Kidney (tissue), 14 donors: ENCODE data around the gene KCNT2. TPM values are rescaled to one million over a fixed set of nuclear protein-coding genes. Genes with fewer than 3 reads are reported as not detected.
"Not testable (repeated sequence)": the region's sequence is repeated elsewhere in the genome, so short reads cannot be mapped to it uniquely, and the experiment has no call there.

Experiments
- DNase-seq, 5 donors: peaks; one replicate each; pipeline ENCODE4 v3.0.0-alpha.2; 2013 to 2020
- FAIRE-seq: peaks from 2 replicates; lab custom pipeline; 2012; peaks lifted over from hg19 to GRCh38; lab: Jason Lieb, UNC
- H3K27ac ChIP-seq, 2 donors: one replicate each; pipeline ENCODE4 v1.7.0; 2013; ENCODE audit warnings: low read depth in 2 of 2, low read length in 2 of 2, inconsistent platforms in 1 of 2
- H3K27me3 ChIP-seq: one replicate; pipeline ENCODE4 v1.7.1; 2013; ENCODE audit warnings: low read length, inconsistent platforms; ENCODE audit not compliant: control insufficient read depth, insufficient read depth
- H3K36me3 ChIP-seq, 3 donors: one replicate each; pipeline versions ENCODE4 v1.7.0 to v1.7.1; 2013; ENCODE audit warnings: low read length in 3 of 3, control low read depth in 1 of 3, inconsistent platforms in 1 of 3; ENCODE audit not compliant: insufficient read depth in 3 of 3, control insufficient read depth in 2 of 3
- H3K4me1 ChIP-seq, 3 donors: one replicate each; pipeline versions ENCODE4 v1.7.0 to v1.7.1; 2013; ENCODE audit warnings: low read length in 3 of 3, inconsistent platforms in 1 of 3, low read depth in 1 of 3; ENCODE audit not compliant: control insufficient read depth in 2 of 3, insufficient read depth in 2 of 3
- H3K4me3 ChIP-seq, 3 donors: one replicate each; pipeline versions ENCODE4 v1.7.0 to v1.8.1; 2013; ENCODE audit warnings: low read length in 3 of 3, control low read depth in 1 of 3, inconsistent platforms in 1 of 3
- H3K9ac ChIP-seq, 3 donors: one replicate each; pipeline versions ENCODE4 v1.7.0 to v1.7.1; 2013; ENCODE audit warnings: low read length in 3 of 3, control low read depth in 1 of 3, inconsistent platforms in 1 of 3
- H3K9me3 ChIP-seq, 3 donors: one replicate each; pipeline versions ENCODE4 v1.7.0 to v1.7.1; 2013; ENCODE audit warnings: low read length in 3 of 3, control low read depth in 1 of 3, inconsistent platforms in 1 of 3; ENCODE audit not compliant: control insufficient read depth in 2 of 3, insufficient read depth in 1 of 3
- CTCF ChIP-seq: IDR thresholded peaks from 3 replicates; pipeline ENCODE4 v1.5.1; 2012; ENCODE audit warnings: mild to moderate bottlenecking, moderate library complexity, borderline replicate concordance; ENCODE audit not compliant: insufficient read depth; ENCODE audit errors: extremely low read depth
- intact Hi-C: fragments of 100-400 bp; cut with DNase I; formaldehyde crosslinking; loops from one replicate; pipeline ENCODE4 v1.11.1; 2022
- polyA plus RNA-seq: library from polyadenylated mRNA; stranded (reverse); fragments of 350-450 nt; fragmentation: Illumina TruSeq; extraction: RNeasy Lipid Tissue Mini Kit (QIAGEN cat#74804); gene quantifications from one replicate; pipeline ENCODE4 v1.2.3, GENCODE V29; 2014; ENCODE audit warnings: low read depth, low replicate concordance; ENCODE audit not compliant: insufficient read depth
- total RNA-seq: library from RNA; stranded (reverse); fragmentation: NEBNext Ultra II Directional; extraction: Animal tissue kit (Norgen Biotek cat#: 25700); gene quantifications from one replicate; pipeline ENCODE4 v1.2.1, GENCODE V29; 2021
- donor health status: control.
- donor health status: control.
- donor health status: control.
- donor health status: control.
- donor health status: control.
- donor health status: DM: yes; HTN: yes; CAD: no.
- donor health status: Normal renal cell carcinoma (clear cell type).

Gene KCNT2
- total and polyA plus RNA-seq, 2 donors from 2014 or later: 0.39 to 6.3 TPM

- Histone ChIP-seq H3K27me3 (no peaks in the 10 kb centered on the region), H3K9me3 (peaks cover 0 to 8% (median 2%) of the 10 kb centered on the region in 3 donors), H3K4me3 (no peak overlapping the region), H3K9ac (no peak overlapping the region), H3K27ac (no peak overlapping the region), H3K4me1 (no peaks in the 10 kb centered on the region), H3K36me3 (no peaks in the 10 kb centered on the region)
- intact Hi-C loops: no loop called here
- DNase-seq: no peak
- no peak for TF ChIP-seq CTCF
- FAIRE-seq: no peak
Measured at GRCh38 chr1:196531737-196532524, 76.3 kb downstream of the KCNT2 start.

- no peak for FAIRE-seq
- intact Hi-C loops: no loop called here
- no peaks in the 10 kb centered on the region for H3K4me1 ChIP-seq
- H3K27ac ChIP-seq: no peak overlapping the region
- TF ChIP-seq CTCF: no peak
- H3K36me3 ChIP-seq: no peaks in the 10 kb centered on the region
- no peak overlapping the region for H3K4me3 ChIP-seq
- H3K27me3 ChIP-seq: no peaks in the 10 kb centered on the region
- DNase-seq: no peak
- H3K9me3 ChIP-seq: no peaks in the 10 kb centered on the region
- no peak overlapping the region for H3K9ac ChIP-seq
Measured at GRCh38 chr1:196527919-196528318, 80.3 kb downstream of the KCNT2 start.

- H3K9ac ChIP-seq, H3K4me1 ChIP-seq, FAIRE-seq, H3K36me3 ChIP-seq, H3K9me3 ChIP-seq, DNase-seq, H3K27me3 ChIP-seq, intact Hi-C loops, H3K4me3 ChIP-seq, H3K27ac ChIP-seq: not testable (repeated sequence)
Measured at GRCh38 chr1:196522574-196523345, 85.5 kb downstream of the KCNT2 start.

GRCh38 chr1:196517193-196517592 lies 91.0 kb downstream of the KCNT2 start:
- Histone ChIP-seq H3K27me3 (no peaks in the 10 kb centered on the region), H3K36me3 (no peaks in the 10 kb centered on the region), H3K4me3 (no peak overlapping the region), H3K27ac (no peak overlapping the region), H3K4me1 (no peaks in the 10 kb centered on the region), H3K9me3 (peaks cover 0 to 3% (median 0%) of the 10 kb centered on the region in 3 donors), H3K9ac (no peak overlapping the region)
- FAIRE-seq (no peak), DNase-seq (no peak)
- no peak for TF ChIP-seq CTCF
- intact Hi-C loops: no loop called here
